Measurements from ENCODE around the gene ETNK2.

The ETNK2 gene

DNA sequence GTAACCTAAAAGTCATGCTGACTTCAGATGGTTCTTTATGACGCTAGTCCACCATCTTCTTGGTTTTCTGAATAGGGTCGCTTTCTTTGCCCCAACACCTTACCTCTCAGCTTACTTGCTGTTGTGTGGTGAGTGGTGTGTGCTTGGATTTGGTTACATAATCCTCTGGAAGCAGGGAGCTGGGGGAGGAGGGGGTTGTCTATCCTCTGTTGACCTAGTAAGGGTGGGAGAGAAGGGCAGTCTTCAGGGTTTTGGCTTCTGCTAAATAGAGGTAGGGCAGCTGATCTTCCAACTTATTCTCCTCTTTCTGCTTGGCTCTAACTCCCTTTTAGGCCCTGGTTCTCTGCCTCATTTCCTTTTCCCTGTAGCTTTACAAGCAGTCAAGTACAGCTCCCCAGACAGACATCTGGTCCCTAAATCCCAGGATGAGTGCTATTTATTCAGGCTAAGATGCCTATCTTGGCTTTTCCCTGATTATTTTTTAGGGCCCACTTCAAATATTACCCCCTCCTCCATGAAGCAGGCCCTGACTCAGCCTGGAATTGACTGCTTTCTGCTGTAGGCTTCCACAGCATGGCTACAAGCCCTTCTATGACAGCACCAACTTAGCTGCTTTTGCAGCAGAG is 20.7 kb upstream of the ETNK2 start:
- Histone ChIP-seq H3K36me3 (replicated peaks) (no peaks in the 10 kb centered on the region), H3K4me3 (ENCODE audit: low read depth, low read length) (no peak overlapping the region), H3K27me3 (replicated peaks) (no peaks in the 10 kb centered on the region), H3K27ac (no peak overlapping the region)
- in situ Hi-C loops (cut with HindIII; ENCODE audit: low pct_ligation_motif_present, low sequenced_read_pairs): loop anchor here (25.0 kb wide), 1 partner anchor 190 kb away; the partner anchor contains the start of gene PLEKHA6
- no peak for DNase-seq
- TF ChIP-seq, protein P1, sequence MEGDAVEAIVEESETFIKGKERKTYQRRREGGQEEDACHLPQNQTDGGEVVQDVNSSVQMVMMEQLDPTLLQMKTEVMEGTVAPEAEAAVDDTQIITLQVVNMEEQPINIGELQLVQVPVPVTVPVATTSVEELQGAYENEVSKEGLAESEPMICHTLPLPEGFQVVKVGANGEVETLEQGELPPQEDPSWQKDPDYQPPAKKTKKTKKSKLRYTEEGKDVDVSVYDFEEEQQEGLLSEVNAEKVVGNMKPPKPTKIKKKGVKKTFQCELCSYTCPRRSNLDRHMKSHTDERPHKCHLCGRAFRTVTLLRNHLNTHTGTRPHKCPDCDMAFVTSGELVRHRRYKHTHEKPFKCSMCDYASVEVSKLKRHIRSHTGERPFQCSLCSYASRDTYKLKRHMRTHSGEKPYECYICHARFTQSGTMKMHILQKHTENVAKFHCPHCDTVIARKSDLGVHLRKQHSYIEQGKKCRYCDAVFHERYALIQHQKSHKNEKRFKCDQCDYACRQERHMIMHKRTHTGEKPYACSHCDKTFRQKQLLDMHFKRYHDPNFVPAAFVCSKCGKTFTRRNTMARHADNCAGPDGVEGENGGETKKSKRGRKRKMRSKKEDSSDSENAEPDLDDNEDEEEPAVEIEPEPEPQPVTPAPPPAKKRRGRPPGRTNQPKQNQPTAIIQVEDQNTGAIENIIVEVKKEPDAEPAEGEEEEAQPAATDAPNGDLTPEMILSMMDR (IDR thresholded peaks at IDR 0.05; ENCODE audit: low read depth, low read length, missing control alignments): no peak

- Histone ChIP-seq H3K27ac (no peak overlapping the region), H3K27me3 (replicated peaks) (no peaks in the 10 kb centered on the region), H3K4me3 (ENCODE audit: low read depth, low read length) (no peak overlapping the region), H3K36me3 (replicated peaks) (no peaks in the 10 kb centered on the region)
- in situ Hi-C loops (cut with HindIII; ENCODE audit: low pct_ligation_motif_present, low sequenced_read_pairs): loop anchor here (25.0 kb wide), 1 partner anchor 191 kb away; the partner anchor contains the start of gene PLEKHA6
- peak; percentile 31 for DNase-seq
- TF ChIP-seq, protein P1 (IDR thresholded peaks at IDR 0.05; ENCODE audit: low read depth, low read length, missing control alignments): no peak
Observed at GRCh38 chr1:204171751-204172178, 19.9 kb upstream of the ETNK2 start.

- TF ChIP-seq, protein P1 (IDR thresholded peaks at IDR 0.05; ENCODE audit: low read depth, low read length, missing control alignments): no peak
- no peak overlapping the region for H3K4me3 ChIP-seq (ENCODE audit: low read depth, low read length)
- no peak overlapping the region for H3K27ac ChIP-seq
- H3K27me3 ChIP-seq (replicated peaks): no peaks in the 10 kb centered on the region
- H3K36me3 ChIP-seq (replicated peaks): no peaks in the 10 kb centered on the region
- in situ Hi-C loops (cut with HindIII; ENCODE audit: low pct_ligation_motif_present, low sequenced_read_pairs): loop anchor here (25.0 kb wide), 1 partner anchor 192 kb away; the partner anchor contains the start of gene PLEKHA6
- no peak for DNase-seq
Observed at GRCh38 chr1:204170494-204171155, 18.8 kb upstream of the ETNK2 start.

GRCh38 chr1:204169858-204170257 is 18.0 kb upstream of the ETNK2 start:
- DNase-seq: no peak
- H3K36me3 ChIP-seq (replicated peaks): no peaks in the 10 kb centered on the region
- TF ChIP-seq, protein P1 (IDR thresholded peaks at IDR 0.05; ENCODE audit: low read depth, low read length, missing control alignments): no peak
- in situ Hi-C loops (cut with HindIII; ENCODE audit: low pct_ligation_motif_present, low sequenced_read_pairs): loop anchor here (25.0 kb wide), 1 partner anchor 192 kb away; the partner anchor contains the start of gene PLEKHA6
- no peak overlapping the region for H3K27ac ChIP-seq
- no peaks in the 10 kb centered on the region for H3K27me3 ChIP-seq (replicated peaks)
- no peak overlapping the region for H3K4me3 ChIP-seq (ENCODE audit: low read depth, low read length)

DNA sequence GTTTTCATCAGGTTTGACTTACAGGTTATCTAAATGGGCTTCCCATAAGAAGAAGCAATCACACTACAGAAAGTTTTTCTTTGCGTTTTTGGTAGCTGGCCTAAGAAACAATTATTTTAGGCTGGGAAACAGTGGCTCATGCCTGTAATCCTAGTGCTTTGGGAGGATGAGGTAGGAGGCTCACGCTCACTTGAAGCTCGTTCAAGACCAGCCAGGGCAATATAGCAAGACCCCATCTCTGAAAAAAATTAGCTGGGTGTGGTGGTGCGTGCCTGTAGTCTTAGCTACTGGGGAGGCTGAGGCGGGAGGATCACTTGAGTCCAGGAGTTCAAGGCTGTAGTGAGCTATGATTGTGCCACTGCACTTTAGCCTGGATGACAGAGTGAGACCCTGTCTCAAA is 15.9 kb upstream of the ETNK2 start:
- no peaks in the 10 kb centered on the region for H3K27me3 ChIP-seq (replicated peaks)
- H3K27ac ChIP-seq: no peak overlapping the region
- in situ Hi-C loops (cut with HindIII; ENCODE audit: low pct_ligation_motif_present, low sequenced_read_pairs): loop anchor here (25.0 kb wide), 1 partner anchor 195 kb away; the partner anchor contains the start of gene PLEKHA6
- TF ChIP-seq, protein P1 (IDR thresholded peaks at IDR 0.05; ENCODE audit: low read depth, low read length, missing control alignments): no peak
- H3K4me3 ChIP-seq (ENCODE audit: low read depth, low read length): no peak overlapping the region
- DNase-seq: no peak
- H3K36me3 ChIP-seq (replicated peaks): no peaks in the 10 kb centered on the region
